IMR-90 (cell line): ENCODE results near the gene ZBTB33. TPM values are rescaled to one million over a fixed set of nuclear protein-coding genes. Genes with fewer than 3 reads are reported as not detected.

ENCODE experiments used
- ATAC-seq: fragments of 200-7000 bp; cut with Tn5 transposase; 2 replicates; pipeline ENCODE4 v1.9.1; 2020; ENCODE audit warnings: low read depth, mild to moderate bottlenecking, moderate library complexity
- BruUV-seq: library from RNA; stranded (reverse); fragments of 400-500 nt; replicated peaks from 2 replicates; lab custom pipeline; 2021; lab: Mats Ljungman, UMichigan
- CTCF ChIA-PET: fragments of 300-600 bp; formaldehyde crosslinking; extraction: SDS; loops from one replicate; lab custom pipeline; 2021; ENCODE audit warnings: antibody characterized with exemption; lab: Yijun Ruan, JAX
- POLR2A ChIA-PET: fragments of 300-600 bp; sonication (Branson Sonifier 250); formaldehyde crosslinking; loops from one replicate; lab custom pipeline; 2022; ENCODE audit warnings: antibody characterized with exemption; ENCODE audit not compliant: unreplicated experiment; lab: Charles Lee
- DNase-seq: peaks from one replicate; pipeline ENCODE4 v3.0.0; 2013
- H2AFZ ChIP-seq: replicated peaks from 2 replicates; pipeline ENCODE3; 2013; ENCODE audit warnings: low read length, mild to moderate bottlenecking; ENCODE audit not compliant: poor library complexity
- H2AK5ac ChIP-seq: 2 replicates; pipeline ENCODE4 v1.6.1; 2013; ENCODE audit warnings: low read depth, low read length, inconsistent platforms
- H2AK9ac ChIP-seq: replicated peaks from 2 replicates; pipeline ENCODE3; 2013; ENCODE audit warnings: mild to moderate bottlenecking, low read depth, low read length, moderate library complexity; ENCODE audit not compliant: poor library complexity
- H2BK120ac ChIP-seq: 2 replicates; pipeline ENCODE4 v1.6.1; 2013; ENCODE audit warnings: low read depth, low read length, inconsistent platforms
- H2BK15ac ChIP-seq: 3 replicates; pipeline ENCODE4 v1.6.1; 2013; ENCODE audit warnings: low read depth, low read length, inconsistent platforms
- H2BK20ac ChIP-seq: 2 replicates; pipeline ENCODE4 v1.6.1; 2013; ENCODE audit warnings: low read depth, mild to moderate bottlenecking, inconsistent platforms, low read length, moderate library complexity
- H2BK5ac ChIP-seq: 2 replicates; pipeline ENCODE4 v1.6.1; 2013; ENCODE audit warnings: mild to moderate bottlenecking, low read depth, low read length, inconsistent platforms; ENCODE audit not compliant: poor library complexity, severe bottlenecking
- H3K14ac ChIP-seq: replicated peaks from 2 replicates; pipeline ENCODE4 v1.6.1; 2013; ENCODE audit warnings: low read depth, low read length, inconsistent platforms
- H3K18ac ChIP-seq: 2 replicates; pipeline ENCODE4 v1.6.1; 2013; ENCODE audit warnings: low read depth, low read length, control low read depth
- H3K23ac ChIP-seq: 2 replicates; pipeline ENCODE4 v1.6.1; 2013; ENCODE audit warnings: low read depth, low read length, inconsistent platforms
- H3K27ac ChIP-seq: 2 replicates; pipeline ENCODE4 v1.5.1; 2013; ENCODE audit warnings: mild to moderate bottlenecking, control low read depth, low read length; ENCODE audit not compliant: insufficient read depth
- H3K27me3 ChIP-seq: 2 replicates; pipeline ENCODE4 v1.6.1; 2013; ENCODE audit warnings: low read length; ENCODE audit not compliant: control insufficient read depth, insufficient read depth
- H3K36me3 ChIP-seq: 2 replicates; pipeline ENCODE4 v1.6.1; 2013; ENCODE audit warnings: low read length, mixed read lengths; ENCODE audit not compliant: control insufficient read depth, insufficient read depth
- H3K4ac ChIP-seq: 2 replicates; pipeline ENCODE4 v1.6.1; 2013; ENCODE audit warnings: low read depth, low read length, inconsistent platforms
- H3K4me1 ChIP-seq: 2 replicates; pipeline ENCODE4 v1.6.1; 2013; ENCODE audit warnings: low read length, mixed read lengths; ENCODE audit not compliant: control insufficient read depth, insufficient read depth
- H3K4me2 ChIP-seq: 2 replicates; pipeline ENCODE4 v1.6.1; 2013; ENCODE audit warnings: low read depth, mild to moderate bottlenecking, control low read depth, low read length, moderate library complexity
- H3K4me3 ChIP-seq: 2 replicates; pipeline ENCODE4 v1.5.1; 2013; ENCODE audit warnings: low read depth, mild to moderate bottlenecking, control low read depth, low read length, moderate library complexity; ENCODE audit not compliant: insufficient read depth
- H3K56ac ChIP-seq: 2 replicates; pipeline ENCODE4 v1.6.1; 2013; ENCODE audit warnings: low read length, inconsistent platforms; ENCODE audit not compliant: insufficient read depth; ENCODE audit errors: extremely low read depth
- H3K79me1 ChIP-seq, 2 experiments: 2 replicates each; pipeline ENCODE4 v1.6.1; 2013; ENCODE audit warnings: low read length in 2 of 2, inconsistent platforms in 1 of 2, low read depth in 1 of 2
- H3K9ac ChIP-seq: 2 replicates; pipeline ENCODE4 v1.6.1; 2013; ENCODE audit warnings: low read depth, low read length, control low read depth
- H3K9me1 ChIP-seq: 2 replicates; pipeline ENCODE4 v1.6.1; 2013; ENCODE audit warnings: low read length, inconsistent platforms; ENCODE audit not compliant: insufficient read depth
- H3K9me3 ChIP-seq: 2 replicates; pipeline ENCODE4 v1.6.1; 2013; ENCODE audit warnings: low read length; ENCODE audit not compliant: control insufficient read depth, insufficient read depth
- H4K20me1 ChIP-seq: 2 replicates; pipeline ENCODE4 v1.6.1; 2013; ENCODE audit warnings: low read length, inconsistent platforms; ENCODE audit not compliant: insufficient read depth
- H4K5ac ChIP-seq: 2 replicates; pipeline ENCODE4 v1.6.1; 2013; ENCODE audit warnings: mild to moderate bottlenecking, low read depth, low read length, control low read depth
- H4K8ac ChIP-seq, 2 experiments: 2 replicates each; pipeline ENCODE4 v1.6.1; 2013; ENCODE audit warnings: low read depth in 2 of 2, low read length in 2 of 2, control low read depth in 1 of 2, inconsistent platforms in 1 of 2
- H4K91ac ChIP-seq: 2 replicates; pipeline ENCODE4 v1.6.1; 2013; ENCODE audit warnings: low read depth, low read length, inconsistent platforms; ENCODE audit not compliant: insufficient read depth
- BHLHE40 ChIP-seq: fragments of 150-350 bp; IDR thresholded peaks from 2 replicates; pipeline ENCODE4 v1.6.1; 2016; ENCODE audit warnings: mild to moderate bottlenecking, low read depth, low read length
- CHD1 ChIP-seq: IDR thresholded peaks from 2 replicates; pipeline ENCODE4 v1.6.1; 2012; ENCODE audit warnings: low read depth, low read length, improper control_type of control experiment
- CTCF ChIP-seq: conservative IDR thresholded peaks from 2 replicates; pipeline ENCODE4 v1.5.1; 2012; ENCODE audit warnings: mild to moderate bottlenecking, low read depth, low read length, improper control_type of control experiment
- ELK1 ChIP-seq: fragments of 150-350 bp; IDR thresholded peaks from 2 replicates; pipeline ENCODE4 v1.6.1; 2016; ENCODE audit warnings: low read depth, mild to moderate bottlenecking, low read length, moderate library complexity, borderline replicate concordance
- FOS ChIP-seq: fragments of 150-350 bp; IDR thresholded peaks from 2 replicates; pipeline ENCODE4 v1.6.1; 2016; ENCODE audit warnings: low read depth, low read length
- MAFK ChIP-seq: IDR thresholded peaks from 2 replicates; pipeline ENCODE4 v1.6.1; 2012; ENCODE audit warnings: low read depth, low read length, improper control_type of control experiment
- MAZ ChIP-seq: IDR thresholded peaks from 2 replicates; pipeline ENCODE4 v1.6.1; 2012; ENCODE audit warnings: low read depth, mild to moderate bottlenecking, low read length, improper control_type of control experiment, moderate library complexity, borderline replicate concordance
- MXI1 ChIP-seq: IDR thresholded peaks from 2 replicates; pipeline ENCODE4 v1.6.1; 2012; ENCODE audit warnings: low read depth, mild to moderate bottlenecking, low read length, moderate library complexity, borderline replicate concordance
- POLR2A ChIP-seq: IDR thresholded peaks from 2 replicates; pipeline ENCODE4 v1.6.1; 2012; ENCODE audit warnings: mild to moderate bottlenecking, low read depth, low read length
- RAD21 ChIP-seq: IDR thresholded peaks from 2 replicates; pipeline ENCODE4 v1.6.1; 2012; ENCODE audit warnings: low read length, improper control_type of control experiment
- RCOR1 ChIP-seq: IDR thresholded peaks from 2 replicates; pipeline ENCODE4 v1.6.1; 2012; ENCODE audit warnings: mild to moderate bottlenecking, low read length, improper control_type of control experiment; ENCODE audit not compliant: insufficient replicate concordance
- RFX5 ChIP-seq: IDR thresholded peaks from 2 replicates; pipeline ENCODE4 v1.8.0; 2012; ENCODE audit warnings: low read depth, mild to moderate bottlenecking, low read length, moderate library complexity
- SMC3 ChIP-seq: fragments of 150-350 bp; IDR thresholded peaks from 2 replicates; pipeline ENCODE4 v1.6.1; 2016; ENCODE audit warnings: low read depth, mild to moderate bottlenecking, antibody characterized with exemption, low read length, moderate library complexity
- USF2 ChIP-seq: fragments of 150-350 bp; IDR thresholded peaks from 2 replicates; pipeline ENCODE4 v1.6.1; 2017; ENCODE audit warnings: mild to moderate bottlenecking, antibody characterized with exemption, low read length, low read depth
- WGBS, 2 experiments: methylation state at CpG; one replicate each; pipeline versions ENCODE4 v1.1.5 to v1.1.7; 2013; ENCODE audit warnings: missing lambda C conversion rate in 2 of 2; ENCODE audit not compliant: insufficient read length in 1 of 2; ENCODE audit errors: extremely low coverage in 2 of 2; 5-methylcytosine and 5-hydroxymethylcytosine counted together
- dilution Hi-C: fragments of 300-500 bp; cut with HindIII; formaldehyde crosslinking; loops from one replicate; pipeline ENCODE4 v1.14.3; 2018; ENCODE audit warnings: low sequenced_read_pairs; ENCODE audit not compliant: unreplicated experiment
- in situ Hi-C: fragments of 300-500 bp; cut with MboI; formaldehyde crosslinking; loops from 3 replicates; pipeline ENCODE4 v1.14.3; 2019; ENCODE audit warnings: low sequenced_read_pairs, inconsistent platforms, mixed read lengths
- intact Hi-C: fragments of 100-400 bp; cut with micrococcal nuclease; formaldehyde crosslinking; loops from 2 replicates; pipeline ENCODE4 v1.10.0; 2022
- polyA plus RNA-seq, 3 experiments: library from polyadenylated mRNA; depleted of rRNA; stranded (reverse); fragments of >200 nt; gene quantifications; 2 replicates each; pipeline ENCODE4 v1.2.3, GENCODE V29; 2012; ENCODE audit warnings: low replicate concordance in 1 of 3
- total RNA-seq: library from RNA; depleted of rRNA; stranded (reverse); fragments of >200 nt; gene quantifications from 2 replicates; pipeline ENCODE4 v1.2.3, GENCODE V29; 2012

The ZBTB33 gene
- total and polyA plus RNA-seq, 2 of the 4 experiments (the other 2 are of a cell fraction), result 3.3 to 16.3 TPM

- TF ChIP-seq RFX5 (no peak), FOS (no peak), SMC3 (no peak), MAFK (no peak), RAD21 (no peak)
These were observed 27.2 kb upstream of the ZBTB33 start (continued) for GRCh38 chrX:120223374-120223773.

- intact Hi-C loops, result no loop called here
These were observed 26.2 kb upstream of the ZBTB33 start for GRCh38 chrX:120224388-120224787.

More at GRCh38 chrX:120224388-120224787, 26.2 kb upstream of the ZBTB33 start:
- Histone ChIP-seq H4K20me1 (no peaks in the 10 kb centered on the region), H3K4me3 (no peak overlapping the region), H3K56ac (no peak overlapping the region), H3K9me3 (no peaks in the 10 kb centered on the region), H2BK5ac (no peak overlapping the region), H3K79me1 (no peaks in the 10 kb centered on the region), H4K8ac (no peak overlapping the region), H2BK120ac (no peak overlapping the region), H3K18ac (no peak overlapping the region), H3K9ac (no peak overlapping the region), H3K4me2 (no peak overlapping the region), H2BK20ac (no peak overlapping the region), H2BK15ac (no peak overlapping the region), H2AFZ (no peak overlapping the region), H4K91ac (no peak overlapping the region), H3K23ac (no peak overlapping the region), H3K27me3 (no peaks in the 10 kb centered on the region; the same call in 1 of the 2 replicates), H3K4ac (no peak overlapping the region), H3K4me1 (no peaks in the 10 kb centered on the region), H3K14ac (no peak overlapping the region), H4K5ac (no peak overlapping the region), H3K9me1 (no peaks in the 10 kb centered on the region), H3K36me3 (no peaks in the 10 kb centered on the region), H3K27ac (no peak overlapping the region), H2AK9ac (no peak overlapping the region), H2AK5ac (no peak overlapping the region)
- TF ChIP-seq USF2 (no peak), BHLHE40 (no peak), MXI1 (no peak), FOS (no peak), CTCF (no peak), RCOR1 (no peak), SMC3 (no peak), ELK1 (no peak), RAD21 (no peak), RFX5 (no peak), CHD1 (no peak), MAZ (no peak), POLR2A (no peak), MAFK (no peak)
- DNase-seq (no peak), ATAC-seq (no peak)
- in situ Hi-C loops (no loop called here), dilution Hi-C loops (no loop called here)
- BruUV-seq, result no TSS peak
- POLR2A ChIA-PET, result no interaction called here
- CTCF ChIA-PET, result no interaction called here
- WGBS, 2 experiments, result no CpG with 5 or more reads among the region's 4 CpGs
